Measurements from ENCODE around the gene TRMT5. TPM values are rescaled to one million over a fixed set of nuclear protein-coding genes. Genes with fewer than 3 reads are reported as not detected.

Gene TRMT5
- total and polyA plus RNA-seq, 10 of the 15 experiments (the other 5 are each of a cell fraction or from before 2014, with no cell fraction given) = 6.6 to 13.1 (median 9.4) TPM

DNA sequence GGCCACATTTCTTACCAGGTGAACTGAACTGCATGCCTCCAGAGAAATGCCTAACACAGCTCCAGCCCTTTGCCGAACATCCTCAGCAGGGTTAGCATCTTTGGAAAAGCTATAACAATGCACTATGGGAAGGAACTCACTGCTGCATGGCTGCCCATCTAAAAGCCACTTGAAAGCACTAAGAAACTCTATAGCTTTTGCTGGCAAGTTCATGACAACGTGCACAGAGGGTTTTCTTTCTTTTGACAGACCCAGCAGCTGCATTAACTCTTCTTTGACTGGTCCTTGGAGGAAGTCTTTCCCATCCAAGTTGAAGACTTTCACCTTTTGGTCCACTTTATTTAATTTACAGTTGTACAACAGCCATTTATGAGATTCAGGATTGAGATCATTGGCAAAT, 5.3 kb downstream of the TRMT5 start (continued):
- TF ChIP-seq, protein P1, sequence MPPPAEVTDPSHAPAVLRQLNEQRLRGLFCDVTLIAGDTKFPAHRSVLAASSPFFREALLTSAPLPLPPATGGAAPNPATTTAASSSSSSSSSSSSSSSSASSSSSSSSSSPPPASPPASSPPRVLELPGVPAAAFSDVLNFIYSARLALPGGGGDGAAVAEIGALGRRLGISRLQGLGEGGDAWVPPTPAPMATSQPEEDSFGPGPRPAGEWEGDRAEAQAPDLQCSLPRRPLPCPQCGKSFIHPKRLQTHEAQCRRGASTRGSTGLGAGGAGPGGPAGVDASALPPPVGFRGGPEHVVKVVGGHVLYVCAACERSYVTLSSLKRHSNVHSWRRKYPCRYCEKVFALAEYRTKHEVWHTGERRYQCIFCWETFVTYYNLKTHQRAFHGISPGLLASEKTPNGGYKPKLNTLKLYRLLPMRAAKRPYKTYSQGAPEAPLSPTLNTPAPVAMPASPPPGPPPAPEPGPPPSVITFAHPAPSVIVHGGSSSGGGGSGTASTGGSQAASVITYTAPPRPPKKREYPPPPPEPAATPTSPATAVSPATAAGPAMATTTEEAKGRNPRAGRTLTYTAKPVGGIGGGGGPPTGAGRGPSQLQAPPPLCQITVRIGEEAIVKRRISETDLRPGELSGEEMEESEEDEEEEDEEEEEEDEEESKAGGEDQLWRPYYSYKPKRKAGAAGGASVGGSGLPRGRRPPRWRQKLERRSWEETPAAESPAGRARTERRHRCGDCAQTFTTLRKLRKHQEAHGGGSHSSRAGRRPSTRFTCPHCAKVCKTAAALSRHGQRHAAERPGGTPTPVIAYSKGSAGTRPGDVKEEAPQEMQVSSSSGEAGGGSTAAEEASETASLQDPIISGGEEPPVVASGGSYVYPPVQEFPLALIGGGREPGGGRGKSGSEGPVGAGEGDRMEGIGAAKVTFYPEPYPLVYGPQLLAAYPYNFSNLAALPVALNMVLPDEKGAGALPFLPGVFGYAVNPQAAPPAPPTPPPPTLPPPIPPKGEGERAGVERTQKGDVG (CRISPR knock-in tag; IDR thresholded peaks at IDR 0.05) = no peak
- TF ChIP-seq LARP7 (IDR thresholded peaks at IDR 0.05) = no peak

DNA sequence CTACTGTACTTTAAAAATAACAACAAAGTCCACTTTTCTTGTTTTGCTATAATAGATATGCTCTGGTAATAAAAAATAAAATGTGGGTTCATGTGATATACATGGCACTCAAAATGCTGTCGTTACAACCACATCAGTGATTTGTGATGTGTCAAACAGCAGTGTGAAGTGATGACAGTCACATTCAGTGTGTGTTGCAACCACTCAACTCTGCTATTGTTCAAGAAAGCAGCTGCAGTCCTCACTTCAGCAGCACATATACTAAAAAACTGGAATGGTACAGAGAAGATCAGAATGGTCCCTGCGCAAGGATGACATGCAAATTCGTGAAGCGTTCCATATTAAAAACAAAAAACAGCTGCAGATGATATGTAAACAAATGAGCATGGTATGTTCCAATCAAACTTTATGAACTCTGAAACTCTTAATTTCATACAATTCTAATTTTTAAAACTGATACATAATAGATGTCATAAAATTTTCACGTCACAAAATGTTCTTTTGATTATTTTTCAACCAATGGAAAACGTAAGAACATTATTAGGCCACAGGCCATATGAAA, 6.7 kb downstream of the TRMT5 start:
- no peaks in the 10 kb centered on the region for H3K27me3 ChIP-seq (replicated peaks in 1 of 2; ENCODE audit: control insufficient read depth in 2 of 2, insufficient read depth in 2 of 2, low read length in 1 of 2)
- 95% methylated on average over 6 of the region's 6 CpGs for WGBS (ENCODE audit: insufficient coverage, insufficient replicate concordance, low lambda C conversion rate, missing lambda C conversion rate)
- BruUV-seq (replicated peaks) = no TSS peak
- H3K27ac ChIP-seq (ENCODE audit: control insufficient read depth, insufficient read depth) = no peak overlapping the region
- DNase-seq (ENCODE audit: low read depth, low spot score) (no peak), ATAC-seq (no peak), FAIRE-seq (no peak)
- peaks cover 1% of the 10 kb centered on the region for H3K79me2 ChIP-seq (ENCODE audit: control insufficient read depth, insufficient read depth, low read length)
- TF ChIP-seq, protein P2, sequence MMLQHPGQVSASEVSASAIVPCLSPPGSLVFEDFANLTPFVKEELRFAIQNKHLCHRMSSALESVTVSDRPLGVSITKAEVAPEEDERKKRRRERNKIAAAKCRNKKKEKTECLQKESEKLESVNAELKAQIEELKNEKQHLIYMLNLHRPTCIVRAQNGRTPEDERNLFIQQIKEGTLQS (IDR thresholded peaks at IDR 0.05; ENCODE audit: borderline replicate concordance, extremely low read depth, low read depth, low read length) = no peak
- TF ChIP-seq EZH2 (IDR thresholded peaks at IDR 0.05; ENCODE audit: borderline replicate concordance, control insufficient read depth, low read depth, low read length) (no peak), EED (IDR thresholded peaks at IDR 0.05; ENCODE audit: low read depth) (no peak), NR2C2 (IDR thresholded peaks at IDR 0.05; ENCODE audit: borderline replicate concordance, control insufficient read depth, insufficient read length, low read depth) (no peak), SMAD1 (IDR thresholded peaks at IDR 0.05; ENCODE audit: low read depth, partially characterized antibody) (no peak), RAD51 (IDR thresholded peaks at IDR 0.05) (no peak), FOS (IDR thresholded peaks at IDR 0.05; ENCODE audit: borderline replicate concordance, extremely low read depth, insufficient read length) (no peak), TARDBP (IDR thresholded peaks at IDR 0.05; ENCODE audit: borderline replicate concordance) (no peak)
- TF ChIP-seq, protein P3, sequence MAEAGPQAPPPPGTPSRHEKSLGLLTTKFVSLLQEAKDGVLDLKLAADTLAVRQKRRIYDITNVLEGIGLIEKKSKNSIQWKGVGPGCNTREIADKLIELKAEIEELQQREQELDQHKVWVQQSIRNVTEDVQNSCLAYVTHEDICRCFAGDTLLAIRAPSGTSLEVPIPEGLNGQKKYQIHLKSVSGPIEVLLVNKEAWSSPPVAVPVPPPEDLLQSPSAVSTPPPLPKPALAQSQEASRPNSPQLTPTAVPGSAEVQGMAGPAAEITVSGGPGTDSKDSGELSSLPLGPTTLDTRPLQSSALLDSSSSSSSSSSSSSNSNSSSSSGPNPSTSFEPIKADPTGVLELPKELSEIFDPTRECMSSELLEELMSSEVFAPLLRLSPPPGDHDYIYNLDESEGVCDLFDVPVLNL (IDR thresholded peaks at IDR 0.05; ENCODE audit: low read depth, low read length) = no peak
- ChIA-PET RAD21 (ENCODE audit: unreplicated experiment) (no interaction called here), POLR2A (no interaction called here), CTCF (interaction anchor here (1.4 kb wide), 1 partner anchor 51 kb away, joined by 4 read pairs; no protein-coding TSS in a partner anchor), SMC1A (ENCODE audit: uncharacterized antibody, unreplicated experiment) (no interaction called here)
- in situ Hi-C loops (cut with MboI) (no loop called here), intact Hi-C loops (cut with micrococcal nuclease; ENCODE audit: unreplicated experiment) (no loop called here)
- no peak overlapping the region for H2AFZ ChIP-seq (ENCODE audit: control insufficient read depth, low read depth, low read length)
- no peaks in the 10 kb centered on the region for H4K20me1 ChIP-seq (ENCODE audit: control insufficient read depth, insufficient read depth)
- H3K9me3 ChIP-seq (replicated peaks; ENCODE audit: control insufficient read depth, insufficient read depth, low read length) = no peaks in the 10 kb centered on the region
- H3K4me3 ChIP-seq = no peak overlapping the region
- H3K9ac ChIP-seq (ENCODE audit: control insufficient read depth, insufficient read depth, low read length) = no peak overlapping the region
- peaks cover 0 to 2% of the 10 kb centered on the region in 2 experiments; a peak in 1 of 4 replicates for H3K36me3 ChIP-seq (ENCODE audit: control insufficient read depth in 2 of 2, insufficient read depth in 2 of 2, low read length in 1 of 2)
- H3K4me2 ChIP-seq (ENCODE audit: control insufficient read depth, insufficient read depth) = no peak overlapping the region
- H3K4me1 ChIP-seq (ENCODE audit: control insufficient read depth, insufficient read depth, low read length) = no peaks in the 10 kb centered on the region

All from GM12878 (cell line).